Vagina (tissue), 2 donors: ENCODE data around the gene LTA.

ENCODE experiments used
- POLR2A ChIP-seq, 2 donors: fragments of 450-650 bp; IDR thresholded peaks; one replicate each; pipeline ENCODE4 v1.6.1; 2017; ENCODE audit warnings: antibody characterized with exemption in 2 of 2, mild to moderate bottlenecking in 2 of 2, moderate library complexity in 2 of 2
- TF ChIP-seq, protein P1 (sequence below), 3 experiments: fragments of 450-650 bp in 2 of 3; fragments of 200-600 bp in 1 of 3; sonication (generic) in 1 of 3; IDR thresholded peaks; one replicate each; pipeline ENCODE4 v1.5.1; 2017 to 2019; ENCODE audit warnings: antibody characterized with exemption in 3 of 3, mild to moderate bottlenecking in 2 of 3, moderate library complexity in 2 of 3

DNA sequence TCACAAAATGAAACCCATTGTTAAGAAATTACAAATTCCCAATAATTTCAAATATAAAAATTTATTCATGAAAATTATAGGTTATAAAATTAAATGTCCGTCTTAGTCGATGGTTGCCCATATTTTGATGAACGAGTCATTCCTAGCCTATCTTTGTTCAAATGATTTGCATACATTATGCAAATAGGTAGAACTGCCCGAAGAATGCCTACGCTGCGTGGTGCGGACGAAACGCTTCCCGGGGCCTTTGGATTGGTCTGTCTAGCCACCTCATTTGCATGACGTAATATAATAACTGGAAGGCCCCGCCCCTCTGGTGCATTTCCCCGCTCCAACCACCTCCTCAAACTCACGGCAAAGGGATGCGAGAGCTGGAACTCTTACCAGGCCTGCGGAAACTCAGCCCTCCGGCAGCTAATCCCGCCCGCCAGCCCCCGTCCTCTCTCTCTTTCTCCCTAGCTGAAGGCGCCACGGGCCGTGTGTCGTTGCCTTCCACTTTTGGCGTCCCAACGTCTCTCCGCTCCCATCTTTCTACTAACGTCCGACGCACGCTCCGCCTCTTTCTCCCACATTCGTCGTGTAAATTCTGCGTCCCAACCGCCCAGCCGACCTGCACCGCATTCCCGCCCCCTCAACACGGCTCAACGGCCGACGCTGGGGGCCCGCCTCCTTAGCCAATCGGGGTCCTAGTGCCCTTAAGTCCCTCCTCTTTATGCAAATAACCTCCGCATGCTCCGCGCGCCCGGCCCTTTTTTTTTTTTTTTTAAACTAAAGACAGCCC lies 47.9 kb downstream of the LTA start:
- TF ChIP-seq POLR2A (IDR thresholded peaks at IDR 0.05), result peak; percentile 83 to 90
- TF ChIP-seq, protein P1, sequence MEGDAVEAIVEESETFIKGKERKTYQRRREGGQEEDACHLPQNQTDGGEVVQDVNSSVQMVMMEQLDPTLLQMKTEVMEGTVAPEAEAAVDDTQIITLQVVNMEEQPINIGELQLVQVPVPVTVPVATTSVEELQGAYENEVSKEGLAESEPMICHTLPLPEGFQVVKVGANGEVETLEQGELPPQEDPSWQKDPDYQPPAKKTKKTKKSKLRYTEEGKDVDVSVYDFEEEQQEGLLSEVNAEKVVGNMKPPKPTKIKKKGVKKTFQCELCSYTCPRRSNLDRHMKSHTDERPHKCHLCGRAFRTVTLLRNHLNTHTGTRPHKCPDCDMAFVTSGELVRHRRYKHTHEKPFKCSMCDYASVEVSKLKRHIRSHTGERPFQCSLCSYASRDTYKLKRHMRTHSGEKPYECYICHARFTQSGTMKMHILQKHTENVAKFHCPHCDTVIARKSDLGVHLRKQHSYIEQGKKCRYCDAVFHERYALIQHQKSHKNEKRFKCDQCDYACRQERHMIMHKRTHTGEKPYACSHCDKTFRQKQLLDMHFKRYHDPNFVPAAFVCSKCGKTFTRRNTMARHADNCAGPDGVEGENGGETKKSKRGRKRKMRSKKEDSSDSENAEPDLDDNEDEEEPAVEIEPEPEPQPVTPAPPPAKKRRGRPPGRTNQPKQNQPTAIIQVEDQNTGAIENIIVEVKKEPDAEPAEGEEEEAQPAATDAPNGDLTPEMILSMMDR (IDR thresholded peaks at IDR 0.05), result no peak
